Brain microvascular endothelial cell (primary cell): ENCODE measurements around the gene P2RX7.
"Not testable (repeated sequence)": the region's sequence is repeated elsewhere in the genome, so short reads cannot be mapped to it uniquely, and the experiment has no call there.

ENCODE experiments used
- DNase-seq: peaks from one replicate; pipeline ENCODE4 v3.0.0-alpha.2; 2020
- H3K27ac ChIP-seq: fragments of 250-450 bp; sonication (Bioruptor Pico); 2 replicates; pipeline ENCODE4 v1.5.1; 2020; ENCODE audit warnings: mild to moderate bottlenecking, moderate library complexity
- H3K27me3 ChIP-seq: fragments of 250-450 bp; sonication (Bioruptor Pico); replicated peaks from 2 replicates; pipeline ENCODE4 v1.5.1; 2020; ENCODE audit warnings: mild to moderate bottlenecking
- H3K36me3 ChIP-seq: fragments of 250-450 bp; sonication (Bioruptor Pico); replicated peaks from 2 replicates; pipeline ENCODE4 v1.5.1; 2020; ENCODE audit warnings: mild to moderate bottlenecking
- H3K4me3 ChIP-seq: 2 replicates; pipeline ENCODE4 v1.5.1; 2011; ENCODE audit warnings: low read depth, mild to moderate bottlenecking, control low read depth, low read length, moderate library complexity
- CTCF ChIP-seq: IDR thresholded peaks from 2 replicates; pipeline ENCODE4 v1.5.1; 2011; ENCODE audit warnings: low read depth, mild to moderate bottlenecking, moderate library complexity, low read length, control low read depth, inconsistent platforms; ENCODE audit errors: missing control alignments
- in situ Hi-C: cut with HindIII; loops from 2 replicates; pipeline ENCODE4 v1.10.0; 2017; ENCODE audit warnings: low sequenced_read_pairs, low pct_ligation_motif_present

The P2RX7 gene

DNA sequence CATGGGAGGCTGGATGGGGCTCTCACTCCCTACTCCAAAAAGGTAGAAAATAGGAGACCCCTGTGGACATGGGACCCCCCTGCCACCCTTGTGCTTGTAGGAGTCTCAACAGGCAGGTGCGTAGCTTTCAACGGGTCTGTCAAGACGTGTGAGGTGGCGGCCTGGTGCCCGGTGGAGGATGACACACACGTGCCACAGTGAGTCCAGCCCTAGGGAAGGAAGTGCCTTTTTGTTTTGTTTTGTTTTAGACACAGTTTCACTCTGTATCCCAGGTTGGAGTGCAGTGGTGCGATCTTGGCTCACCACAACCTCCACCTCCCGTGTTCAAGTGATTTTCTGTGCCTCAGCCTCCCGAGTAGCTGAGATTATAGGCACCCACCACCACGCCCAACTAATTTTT is 90.2 kb downstream of the P2RX7 start:
- DNase-seq = no peak
- no peak overlapping the region for H3K27ac ChIP-seq
- no peaks in the 10 kb centered on the region for H3K36me3 ChIP-seq
- no peaks in the 10 kb centered on the region for H3K27me3 ChIP-seq
- no peak overlapping the region for H3K4me3 ChIP-seq
- in situ Hi-C loops = no loop called here
- no peak for TF ChIP-seq CTCF

DNA sequence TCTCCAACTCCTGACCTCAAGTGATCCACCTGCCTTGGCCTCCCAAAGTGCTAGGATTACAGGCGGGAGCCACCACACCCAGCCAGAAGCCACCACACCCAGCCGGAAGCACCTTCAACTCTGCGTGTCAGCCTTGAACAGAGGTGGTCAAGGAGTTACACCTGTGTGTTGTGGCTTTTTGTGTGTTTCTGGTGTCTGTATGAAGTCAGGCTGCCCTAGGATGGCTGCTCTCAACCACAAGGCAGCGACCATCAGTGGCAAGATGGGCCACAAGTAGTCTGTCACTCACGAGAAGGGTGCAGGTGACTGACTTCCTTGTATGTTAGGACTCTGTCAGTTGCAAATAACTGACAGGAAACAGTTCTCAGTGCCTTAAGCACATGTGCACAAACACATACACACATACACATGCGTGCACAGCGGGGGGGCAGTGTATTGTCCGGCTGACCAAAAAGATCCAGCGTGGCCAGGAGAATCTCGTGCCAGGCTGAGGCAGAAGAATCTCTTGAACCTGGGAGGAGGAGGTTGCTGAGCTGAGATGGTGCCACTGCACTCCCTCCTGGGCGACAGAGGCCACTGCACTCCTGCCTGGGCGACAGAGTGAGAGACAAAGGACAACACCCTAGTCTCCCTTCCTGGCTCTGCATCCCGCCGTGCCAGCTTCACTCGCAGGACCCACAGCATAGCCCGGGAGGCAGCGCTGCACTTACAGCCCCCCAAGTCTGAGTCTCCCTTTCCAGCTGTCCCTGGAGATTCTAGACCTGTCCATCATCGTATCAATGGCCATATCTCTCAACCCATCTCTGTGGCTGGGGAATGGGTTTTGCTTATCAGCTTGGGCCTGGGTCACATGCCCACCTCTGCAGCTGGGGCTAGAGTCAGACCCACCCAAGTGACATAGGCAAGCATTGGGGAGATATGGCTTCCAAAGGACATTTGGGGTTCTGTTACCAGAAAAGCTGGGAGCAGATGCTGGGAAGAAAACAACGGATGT is 90.9 kb downstream of the P2RX7 start:
- Histone ChIP-seq H3K4me3 (no peak overlapping the region), H3K27me3 (no peaks in the 10 kb centered on the region), H3K27ac (no peak overlapping the region), H3K36me3 (no peaks in the 10 kb centered on the region)
- in situ Hi-C loops = no loop called here
- TF ChIP-seq CTCF = peak; percentile 62
- peak; percentile 5 for DNase-seq

- in situ Hi-C loops = no loop called here
- no peak for DNase-seq
- no peak overlapping the region for H3K27ac ChIP-seq
- H3K4me3 ChIP-seq = no peak overlapping the region
- H3K36me3 ChIP-seq = no peaks in the 10 kb centered on the region
- no peak for TF ChIP-seq CTCF
- no peaks in the 10 kb centered on the region for H3K27me3 ChIP-seq
These were observed 91.9 kb downstream of the P2RX7 start for GRCh38 chr12:121224591-121224990.

- H3K27ac ChIP-seq = no peak overlapping the region
- H3K36me3 ChIP-seq = no peaks in the 10 kb centered on the region
- no peak for DNase-seq
- no peak for TF ChIP-seq CTCF
- no peak overlapping the region for H3K4me3 ChIP-seq
- H3K27me3 ChIP-seq = no peaks in the 10 kb centered on the region
- in situ Hi-C loops = no loop called here
These were observed 93.7 kb downstream of the P2RX7 start for GRCh38 chr12:121226399-121226798.

DNA sequence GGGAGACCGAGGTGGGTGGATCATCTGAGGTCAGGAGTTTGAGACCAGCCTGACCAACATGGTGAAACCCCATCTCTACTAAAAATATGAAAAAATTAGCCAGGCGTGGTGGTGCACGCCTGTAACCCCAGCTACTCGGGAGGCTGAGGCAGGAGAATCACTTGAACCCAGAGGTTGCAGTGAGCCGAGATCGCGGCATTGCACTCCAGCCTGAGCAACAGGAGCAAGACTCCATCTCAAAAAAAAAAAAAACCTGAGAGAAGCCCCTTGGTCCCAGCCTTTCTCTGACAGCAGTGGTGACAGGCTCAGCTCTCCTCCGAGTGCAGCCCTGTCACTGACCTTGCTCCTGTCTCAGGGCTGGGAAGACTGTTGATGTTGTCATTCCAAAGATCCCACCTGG is 94.2 kb downstream of the P2RX7 start:
- H3K4me3 ChIP-seq, DNase-seq, H3K27ac ChIP-seq, H3K27me3 ChIP-seq, H3K36me3 ChIP-seq, in situ Hi-C loops: not testable (repeated sequence)

GRCh38 chr12:121227294-121227693 is 94.6 kb downstream of the P2RX7 start:
- H3K36me3 ChIP-seq = no peaks in the 10 kb centered on the region
- DNase-seq = no peak
- H3K4me3 ChIP-seq = no peak overlapping the region
- in situ Hi-C loops = no loop called here
- no peak overlapping the region for H3K27ac ChIP-seq
- no peak for TF ChIP-seq CTCF
- H3K27me3 ChIP-seq = no peaks in the 10 kb centered on the region
